Iris pigment epithelial cell (primary cell): ENCODE measurements around the gene MINDY4.

ENCODE experiments used
- DNase-seq: peaks from one replicate; pipeline ENCODE4 v3.0.0-alpha.2; 2011; ENCODE audit warnings: low read depth

The MINDY4 gene

GRCh38 chr7:30902466-30902865 is 131.2 kb downstream of the MINDY4 start:
- no peak for DNase-seq

DNA sequence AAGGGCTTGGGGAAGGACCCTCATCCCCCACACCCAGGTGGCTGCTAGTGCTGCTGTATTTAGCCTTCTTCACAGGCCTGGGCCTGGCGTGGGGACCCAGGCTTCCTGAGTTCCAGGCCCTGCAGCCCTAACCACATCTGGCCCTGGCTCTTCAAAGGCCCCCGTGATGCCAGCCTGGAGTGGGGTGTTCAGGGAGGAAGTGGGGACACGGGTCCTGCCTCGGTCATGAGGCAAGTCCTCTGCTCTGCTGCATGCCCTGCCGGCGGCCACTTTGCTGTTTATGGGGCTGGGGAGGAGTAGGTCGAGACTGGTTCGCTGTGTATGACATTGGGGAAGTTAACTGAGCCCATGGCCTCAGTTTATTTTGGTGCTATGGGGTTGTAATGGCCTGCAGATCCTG is 131.9 kb downstream of the MINDY4 start:
- DNase-seq, result no peak

DNA sequence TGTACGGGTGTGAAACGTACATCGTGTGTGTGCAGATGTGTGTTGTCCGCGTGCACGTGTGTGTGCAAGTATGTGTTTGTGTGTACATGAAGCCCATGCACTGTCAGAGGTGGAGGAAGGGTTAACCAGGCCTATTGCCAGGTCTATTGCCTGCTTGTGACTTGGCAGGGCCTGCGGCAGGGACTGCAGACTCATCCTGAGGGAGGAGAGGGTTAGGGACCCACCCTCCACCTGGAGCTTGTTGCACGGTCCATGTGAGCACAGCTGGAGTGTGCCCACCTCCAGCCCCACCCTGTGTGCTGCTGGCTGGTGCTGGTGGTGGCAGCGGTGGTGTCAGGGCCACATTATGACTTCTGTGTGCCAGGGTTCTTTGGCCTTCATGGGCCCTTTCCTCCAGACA is 133.3 kb downstream of the MINDY4 start:
- no peak for DNase-seq

DNA sequence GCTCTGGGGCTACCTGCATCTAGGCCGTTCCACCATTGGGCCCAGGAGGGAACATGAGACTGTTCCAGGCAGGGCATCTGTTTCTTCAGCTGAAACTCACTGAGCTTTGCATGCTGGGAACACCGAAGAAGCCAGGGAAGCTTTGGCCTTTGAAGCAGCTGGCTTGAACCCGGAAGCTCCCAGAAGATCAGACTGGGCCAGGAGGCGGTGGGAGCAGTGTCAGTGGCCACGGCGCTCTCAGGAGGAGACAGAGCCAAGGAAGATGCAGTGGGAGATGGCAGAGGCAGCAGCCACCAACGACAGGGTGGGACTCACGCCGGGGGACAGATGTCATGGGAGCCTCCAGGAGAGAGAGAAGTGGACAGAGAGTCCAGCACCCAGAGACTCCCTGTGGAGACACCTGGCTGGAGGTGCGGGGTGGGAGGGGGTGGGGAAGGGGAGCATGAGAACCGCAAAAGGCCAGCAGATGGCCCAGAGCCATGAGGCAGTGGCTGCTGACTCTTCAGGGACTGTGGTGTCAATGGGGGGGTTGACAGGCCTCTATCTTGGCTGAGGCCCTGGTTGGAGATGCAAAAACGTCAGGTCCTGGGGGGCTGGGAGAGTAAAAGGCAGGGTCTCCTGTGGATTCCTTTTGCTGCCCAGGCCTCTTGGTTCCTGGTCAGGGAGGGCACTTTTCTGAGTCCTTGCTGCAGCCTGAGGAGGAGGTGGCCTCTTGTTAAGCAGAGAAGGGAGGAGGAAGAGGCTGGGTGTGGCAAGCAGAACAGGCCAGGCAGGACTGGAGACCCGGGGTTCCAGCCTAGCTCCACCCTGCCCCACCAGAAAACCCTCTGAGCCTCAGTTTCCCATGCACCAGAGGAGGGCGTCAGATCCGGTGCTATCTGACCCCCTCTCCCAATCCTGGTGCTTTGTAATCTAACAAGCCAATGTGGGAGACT is 134.1 kb downstream of the MINDY4 start:
- DNase-seq, result no peak

DNA sequence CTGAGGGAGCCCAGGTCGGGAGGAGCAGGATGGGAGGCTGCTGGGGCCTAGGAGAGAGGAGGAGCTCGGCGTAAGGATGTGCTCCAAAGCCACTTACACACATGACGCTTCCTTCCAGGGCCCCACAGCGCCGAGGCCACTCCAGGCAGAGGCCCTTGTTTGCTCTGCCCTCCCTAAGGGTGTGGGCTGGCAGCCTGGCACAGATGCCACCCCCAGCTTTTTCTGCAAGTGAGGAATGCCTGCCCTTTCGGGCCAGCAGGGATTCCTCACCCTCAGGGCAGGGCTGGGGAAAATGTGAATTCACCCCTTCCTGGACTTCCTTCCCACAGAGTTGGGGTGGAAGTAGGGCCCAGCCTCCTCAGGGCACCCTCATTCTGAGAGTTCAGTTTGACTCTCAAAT is 134.8 kb downstream of the MINDY4 start:
- DNase-seq, result no peak

DNA sequence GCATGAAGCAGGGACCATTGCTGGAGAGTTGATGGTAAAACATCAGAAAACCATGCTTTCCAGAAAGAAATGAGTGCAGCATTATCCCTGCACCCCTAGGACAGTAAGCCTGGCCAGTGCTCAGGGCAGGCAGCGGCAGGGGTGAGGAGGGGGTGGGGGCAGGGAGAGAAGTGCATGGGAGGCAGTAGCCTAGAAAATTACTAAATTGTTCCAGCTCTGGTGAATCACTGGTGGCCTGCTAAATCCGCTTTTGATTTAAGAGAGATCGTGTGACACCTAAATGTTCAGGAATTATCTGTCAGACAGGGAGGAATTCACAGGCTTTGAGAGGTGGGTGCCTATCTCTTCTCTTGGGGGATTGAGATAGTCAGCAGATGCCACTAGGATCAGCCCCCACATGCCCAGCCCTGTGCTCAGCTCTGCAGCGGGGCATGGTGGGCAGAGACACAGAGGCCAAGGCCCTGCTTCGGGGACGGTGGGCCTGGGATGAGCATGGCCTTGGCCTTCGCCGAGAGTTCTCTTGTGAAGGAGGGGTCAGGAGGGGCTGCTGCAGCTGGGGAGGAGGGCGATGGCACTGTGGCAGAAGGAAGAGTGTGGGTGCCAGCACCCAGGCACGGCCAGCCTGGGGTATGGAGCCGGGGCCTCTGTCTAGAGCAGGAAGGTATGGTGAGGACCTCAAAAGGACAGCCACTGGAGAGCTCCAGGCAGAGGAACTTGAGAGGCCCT is 135.5 kb downstream of the MINDY4 start:
- peak; percentile 9 for DNase-seq

- no peak for DNase-seq
Measured at GRCh38 chr7:30907527-30908267, 136.5 kb downstream of the MINDY4 start.

- no peak for DNase-seq
Measured at GRCh38 chr7:30908681-30909080, 137.5 kb downstream of the MINDY4 start.

DNA sequence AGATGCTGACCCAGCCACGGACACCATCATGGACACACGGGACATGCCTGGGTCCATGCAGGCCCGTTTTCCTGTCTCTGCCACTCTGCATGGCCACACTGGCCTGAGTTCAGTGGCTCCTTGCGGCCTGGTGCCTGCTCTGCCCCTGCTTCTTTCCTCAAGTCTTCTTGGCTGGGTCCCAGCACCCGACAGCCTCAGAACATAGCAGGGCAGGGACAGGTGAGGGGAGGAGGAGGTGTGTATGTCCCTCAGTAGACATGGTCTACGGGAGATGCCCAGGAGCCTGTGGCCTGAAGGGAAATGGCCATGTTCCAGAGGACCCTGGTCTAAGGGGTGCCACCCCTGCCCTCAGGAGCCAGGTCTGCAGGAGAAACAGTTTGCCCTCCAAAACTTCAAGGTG is 138.2 kb downstream of the MINDY4 start:
- no peak for DNase-seq

DNA sequence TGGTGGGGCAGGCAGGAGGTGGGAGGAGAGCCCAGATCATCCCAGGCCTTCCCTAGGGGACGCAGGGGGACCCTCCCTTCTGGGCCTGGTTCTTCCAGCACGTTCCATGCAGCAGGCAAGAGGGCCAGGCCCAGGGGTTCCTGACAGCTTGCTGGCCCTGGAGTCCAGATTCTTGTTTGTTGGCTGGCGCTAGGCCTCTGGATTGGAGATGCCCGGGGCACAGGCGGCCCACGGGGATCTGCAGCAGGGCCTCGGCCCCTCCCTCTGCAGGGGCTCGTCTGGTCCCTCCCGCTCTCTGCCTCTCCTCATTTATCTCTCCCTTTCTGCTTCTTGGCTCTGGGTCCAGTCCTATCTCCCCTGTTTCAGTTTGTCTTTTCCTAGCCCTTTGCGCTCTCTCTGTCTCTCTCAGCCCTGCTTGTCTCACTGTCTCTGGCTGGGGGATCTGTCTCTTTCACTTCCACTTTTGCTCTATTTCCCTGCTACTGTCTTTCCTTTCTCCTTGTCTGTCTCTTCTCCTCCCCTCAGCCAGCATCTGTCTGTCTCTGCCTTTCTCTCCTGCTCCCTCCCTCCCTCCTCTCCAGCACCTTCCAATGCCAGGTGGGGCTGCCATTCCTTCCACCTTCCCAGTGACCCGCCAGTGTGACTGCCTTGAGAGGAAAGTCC is 139.3 kb downstream of the MINDY4 start:
- no peak for DNase-seq

DNA sequence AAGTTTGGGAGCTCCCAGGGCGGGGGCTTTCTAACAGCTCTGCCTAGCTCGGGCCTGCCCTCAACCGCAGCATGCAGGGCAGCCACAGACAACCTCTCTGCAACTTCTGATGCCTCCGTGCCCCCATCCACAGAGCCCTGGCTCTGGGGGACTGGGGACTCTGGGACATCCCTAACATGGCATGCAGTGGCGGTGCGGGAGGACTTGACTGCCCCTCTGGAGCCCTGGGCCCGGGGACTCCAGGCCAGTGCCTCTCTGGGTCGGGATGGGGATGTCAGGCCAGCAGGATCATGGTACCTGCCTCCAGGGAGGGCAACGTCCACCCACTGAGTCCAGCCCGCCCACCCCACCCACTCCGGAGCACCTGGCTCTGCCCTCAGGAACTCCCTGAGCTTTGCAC is 139.9 kb downstream of the MINDY4 start:
- DNase-seq, result no peak

DNA sequence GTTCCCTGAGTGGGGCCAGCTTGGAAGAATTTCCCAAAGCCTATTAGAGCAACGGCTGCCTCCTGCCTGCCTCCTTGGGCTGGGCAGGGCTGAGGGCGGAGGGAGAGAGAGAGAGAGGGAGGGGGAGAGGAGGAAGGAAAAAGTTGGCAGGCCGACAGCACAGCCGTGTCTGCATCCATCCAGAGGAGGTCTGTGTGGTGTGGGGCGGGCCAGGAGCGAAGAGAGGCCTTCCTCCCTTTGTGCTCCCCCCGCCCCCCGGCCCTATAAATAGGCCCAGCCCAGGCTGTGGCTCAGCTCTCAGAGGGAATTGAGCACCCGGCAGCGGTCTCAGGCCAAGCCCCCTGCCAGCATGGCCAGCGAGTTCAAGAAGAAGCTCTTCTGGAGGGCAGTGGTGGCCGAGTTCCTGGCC is 140.3 kb downstream of the MINDY4 start, which contains the start of gene AQP1:
Gene AQP1 (plus strand): TSS at position 293 of the 409 bp plus-strand sequence. CDS start 57 bp downstream, at position 350.
- DNase-seq, result no peak

DNA sequence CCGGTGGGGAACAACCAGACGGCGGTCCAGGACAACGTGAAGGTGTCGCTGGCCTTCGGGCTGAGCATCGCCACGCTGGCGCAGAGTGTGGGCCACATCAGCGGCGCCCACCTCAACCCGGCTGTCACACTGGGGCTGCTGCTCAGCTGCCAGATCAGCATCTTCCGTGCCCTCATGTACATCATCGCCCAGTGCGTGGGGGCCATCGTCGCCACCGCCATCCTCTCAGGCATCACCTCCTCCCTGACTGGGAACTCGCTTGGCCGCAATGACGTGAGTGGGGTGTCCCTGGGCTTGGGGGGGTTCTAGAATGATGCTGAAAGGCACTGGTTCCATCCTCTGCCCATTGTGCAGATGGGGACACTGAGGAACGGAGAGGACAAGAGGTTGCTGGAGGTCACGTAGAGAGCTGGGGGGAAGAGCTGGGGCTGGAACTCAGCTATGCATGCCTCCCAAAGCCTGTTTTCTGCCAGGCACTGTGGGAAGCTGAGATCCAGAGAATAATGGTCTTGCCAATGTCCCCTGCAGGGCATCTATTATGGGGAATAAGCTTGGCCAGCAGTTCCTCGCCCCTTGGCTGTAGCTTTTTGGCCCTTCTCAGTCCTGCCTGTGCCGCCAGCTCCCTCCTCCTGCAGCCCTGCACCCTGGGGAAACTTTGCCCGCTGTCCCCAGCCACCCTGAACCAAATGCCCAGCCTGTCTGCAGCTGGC is 141.0 kb downstream of the MINDY4 start:
- DNase-seq, result no peak

DNA sequence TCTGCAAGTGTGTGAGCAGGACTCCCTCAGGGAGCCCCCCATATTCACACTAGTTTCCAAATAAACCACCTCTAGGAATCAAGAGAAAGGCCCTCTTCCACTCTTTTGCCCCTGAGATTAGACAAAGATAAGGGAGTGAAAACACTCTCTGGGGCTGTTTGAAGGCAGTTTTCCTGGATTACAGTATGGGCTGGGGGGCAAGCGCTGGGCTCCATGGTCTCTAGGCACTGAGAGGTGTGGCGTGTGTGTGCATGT is 141.4 kb downstream of the MINDY4 start:
- no peak for DNase-seq

- DNase-seq, result no peak
Measured at GRCh38 chr7:30912986-30913811, 142.0 kb downstream of the MINDY4 start.

- DNase-seq, result no peak
Measured at GRCh38 chr7:30913821-30914515, 142.8 kb downstream of the MINDY4 start.

DNA sequence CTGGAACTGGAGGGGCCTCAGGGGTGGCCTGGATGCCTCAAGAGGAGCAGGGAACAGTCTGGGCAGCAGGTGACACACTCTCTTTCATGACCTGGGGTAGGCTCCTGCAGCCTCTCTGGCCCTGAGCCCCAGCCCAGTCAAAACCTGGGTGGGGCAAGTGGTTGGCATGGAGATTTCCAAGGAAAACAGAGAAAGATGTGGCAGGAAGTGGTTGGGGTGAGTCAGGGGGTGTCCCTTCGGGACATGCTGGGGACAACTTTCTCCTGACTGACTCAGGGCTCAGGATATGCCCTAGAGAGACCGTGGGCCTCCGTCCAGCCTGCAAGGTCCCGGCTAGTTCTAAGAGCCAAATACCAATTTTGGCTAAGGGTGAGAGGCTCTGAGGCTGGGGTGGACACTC is 143.4 kb downstream of the MINDY4 start:
- peak; percentile 8 for DNase-seq

- DNase-seq, result no peak
Measured at GRCh38 chr7:30915005-30915601, 143.9 kb downstream of the MINDY4 start.

DNA sequence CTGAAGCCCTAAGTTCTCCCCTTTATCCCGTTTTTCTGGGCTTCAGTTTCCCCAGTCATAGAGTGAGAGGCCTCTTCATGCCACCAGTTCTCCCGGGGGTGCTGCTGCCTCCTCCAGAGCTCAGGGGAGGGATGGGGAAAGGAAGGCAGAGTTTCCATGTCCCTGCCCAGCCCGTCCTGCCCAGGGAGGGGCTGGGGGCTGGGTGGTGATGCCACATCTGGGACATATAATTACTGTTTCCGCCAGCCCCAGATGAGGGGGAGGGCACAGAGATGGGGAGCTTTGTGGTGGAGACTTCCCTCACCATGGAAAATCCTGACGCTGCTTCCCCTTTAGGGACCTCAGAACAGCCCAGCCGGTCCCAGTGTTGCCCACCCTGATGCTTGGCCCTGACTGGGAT is 144.5 kb downstream of the MINDY4 start:
- no peak for DNase-seq

- no peak for DNase-seq
Measured at GRCh38 chr7:30916255-30916654, 145.0 kb downstream of the MINDY4 start.
